Right lung (tissue), 5 donors: ENCODE measurements around the gene GPR21. TPM values are rescaled to one million over a fixed set of nuclear protein-coding genes. Genes with fewer than 3 reads are reported as not detected.

ENCODE experiments used
- DNase-seq, 2 donors: peaks; one replicate each; pipeline ENCODE4 v3.0.0-alpha.2; 2013
- polyA plus RNA-seq, 5 donors: library from polyadenylated mRNA; unstranded; fragments of 120-200 nt; gene quantifications; one replicate each; pipeline versions ENCODE4 v1.2.1 to v1.2.3, GENCODE V29; 2013; ENCODE audit warnings: inconsistent platforms in 1 of 5, low replicate concordance in 1 of 5; ENCODE audit not compliant: insufficient read length in 5 of 5, insufficient read depth in 1 of 5

GPR21 gene
- polyA plus RNA-seq, 5 donors: 0.15 to 0.71 (median 0.36) TPM; not detected in 1

DNA sequence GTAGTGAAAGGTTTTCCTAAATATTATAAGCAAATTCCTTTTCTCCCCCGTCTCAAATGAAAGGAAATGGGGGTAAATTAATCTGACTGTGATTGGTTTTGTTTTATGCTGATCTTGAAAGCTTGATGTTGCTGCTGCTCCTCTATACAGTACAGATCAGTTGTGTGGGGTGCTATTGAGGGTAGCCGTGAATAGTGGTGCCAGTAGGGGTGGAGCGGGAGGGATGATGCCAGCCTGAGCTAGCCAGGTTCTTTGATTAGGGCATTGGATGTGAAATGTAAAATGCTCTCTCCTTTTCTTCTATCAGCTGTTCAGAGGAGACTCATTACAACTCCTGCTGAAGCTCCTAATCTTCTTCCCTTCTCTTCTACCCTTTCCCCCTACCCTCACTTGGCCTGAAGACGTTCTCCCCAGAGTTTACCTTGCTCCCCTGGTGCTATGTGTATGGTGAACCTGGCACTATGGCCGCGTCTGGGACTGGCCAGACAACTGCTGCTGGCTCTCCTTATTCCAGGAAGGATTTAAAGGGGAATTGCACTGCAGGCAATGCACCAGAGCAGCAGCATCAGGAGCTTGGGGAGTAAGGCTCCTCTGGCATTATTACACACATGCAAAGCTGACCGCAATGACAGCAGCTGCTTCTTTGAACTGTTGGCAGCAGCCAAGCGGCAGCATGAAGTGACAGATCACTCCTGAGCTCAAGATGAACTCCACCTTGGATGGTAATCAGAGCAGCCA lies 566 bp downstream of the GPR21 start:
- DNase-seq: no peak

DNA sequence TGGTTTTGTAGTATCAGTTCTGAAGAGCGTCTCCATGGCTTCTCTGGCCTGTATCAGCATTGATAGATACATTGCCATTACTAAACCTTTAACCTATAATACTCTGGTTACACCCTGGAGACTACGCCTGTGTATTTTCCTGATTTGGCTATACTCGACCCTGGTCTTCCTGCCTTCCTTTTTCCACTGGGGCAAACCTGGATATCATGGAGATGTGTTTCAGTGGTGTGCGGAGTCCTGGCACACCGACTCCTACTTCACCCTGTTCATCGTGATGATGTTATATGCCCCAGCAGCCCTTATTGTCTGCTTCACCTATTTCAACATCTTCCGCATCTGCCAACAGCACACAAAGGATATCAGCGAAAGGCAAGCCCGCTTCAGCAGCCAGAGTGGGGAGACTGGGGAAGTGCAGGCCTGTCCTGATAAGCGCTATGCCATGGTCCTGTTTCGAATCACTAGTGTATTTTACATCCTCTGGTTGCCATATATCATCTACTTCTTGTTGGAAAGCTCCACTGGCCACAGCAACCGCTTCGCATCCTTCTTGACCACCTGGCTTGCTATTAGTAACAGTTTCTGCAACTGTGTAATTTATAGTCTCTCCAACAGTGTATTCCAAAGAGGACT lies 1.5 kb downstream of the GPR21 start:
- no peak for DNase-seq

DNA sequence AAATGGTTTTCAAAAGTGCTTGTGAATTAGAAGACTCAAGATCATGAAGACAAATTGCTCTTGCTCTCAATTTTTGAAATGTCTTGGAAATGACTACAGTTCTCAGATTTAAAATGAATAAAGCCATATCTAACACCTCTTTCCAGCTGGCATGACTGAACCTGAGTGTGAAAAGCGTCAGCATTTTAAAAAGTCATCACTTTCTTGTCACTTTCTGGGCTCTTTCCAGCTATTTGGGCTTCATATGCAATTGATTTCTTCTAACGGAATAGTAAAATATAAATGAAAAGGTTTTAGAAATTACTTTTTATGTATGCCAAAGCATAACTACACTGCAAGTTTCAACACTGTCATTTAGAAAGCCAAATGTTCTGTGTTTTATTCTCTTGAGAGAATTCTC lies 2.3 kb downstream of the GPR21 start:
- DNase-seq: no peak

DNA sequence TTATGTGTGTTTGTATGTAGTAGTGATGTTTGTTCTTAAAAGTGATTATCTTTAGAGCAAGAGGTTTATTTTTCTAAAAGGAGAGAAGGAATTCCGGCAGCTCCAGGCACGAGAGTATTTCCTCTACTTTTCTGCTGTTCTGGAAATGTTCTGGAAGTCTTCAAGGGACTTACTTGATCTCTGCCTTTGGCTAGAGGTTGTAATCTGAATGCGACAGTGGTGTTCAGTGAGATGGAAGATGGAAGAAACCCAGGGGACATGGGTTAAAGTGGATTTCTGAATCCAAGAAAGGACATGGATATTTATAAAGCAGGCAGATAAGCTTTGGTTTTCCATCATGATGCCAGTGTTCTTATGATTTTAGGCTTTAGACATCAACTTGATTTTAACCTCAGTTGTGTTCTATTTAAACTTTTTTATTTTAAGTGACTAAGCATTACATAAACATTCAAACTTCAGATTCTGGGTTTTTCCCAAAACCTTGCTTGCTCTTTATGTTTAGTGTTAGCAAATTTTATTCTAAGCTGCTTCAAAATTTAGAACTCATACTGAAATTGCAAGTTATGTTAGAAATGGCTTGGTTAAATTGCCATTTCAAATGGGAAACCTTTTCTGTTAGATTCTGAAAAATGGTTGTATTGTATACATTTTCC lies 3.6 kb downstream of the GPR21 start:
- DNase-seq: no peak

DNA sequence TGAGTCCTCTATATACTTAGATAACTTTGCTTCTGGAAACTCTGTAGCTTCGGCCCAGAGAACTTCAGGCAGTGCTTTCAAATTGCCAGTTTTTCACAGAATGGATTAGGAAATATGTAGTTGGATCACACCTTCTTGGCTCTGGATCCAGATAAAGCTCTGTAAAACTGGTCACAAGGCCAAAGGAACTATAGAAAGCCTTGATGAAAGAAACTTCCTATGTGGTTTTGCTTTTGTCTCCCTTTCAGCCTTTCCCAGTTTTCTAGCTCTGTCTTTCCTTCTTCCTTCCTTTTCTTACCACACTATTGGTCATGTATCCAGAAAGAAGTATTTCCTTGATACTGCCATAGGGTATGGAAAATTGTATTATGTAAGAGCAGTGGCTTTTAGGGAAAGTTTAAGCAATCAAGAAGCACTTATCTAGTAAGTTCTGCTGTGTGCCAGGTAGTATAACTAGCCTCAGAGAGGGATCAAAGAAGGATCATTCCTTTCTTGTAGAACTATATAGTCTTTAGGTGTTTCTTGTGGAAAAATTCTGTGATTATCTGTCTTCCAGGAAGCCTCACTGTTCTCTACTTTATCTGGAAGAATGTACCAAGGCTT lies 6.3 kb downstream of the GPR21 start:
- DNase-seq: no peak

DNA sequence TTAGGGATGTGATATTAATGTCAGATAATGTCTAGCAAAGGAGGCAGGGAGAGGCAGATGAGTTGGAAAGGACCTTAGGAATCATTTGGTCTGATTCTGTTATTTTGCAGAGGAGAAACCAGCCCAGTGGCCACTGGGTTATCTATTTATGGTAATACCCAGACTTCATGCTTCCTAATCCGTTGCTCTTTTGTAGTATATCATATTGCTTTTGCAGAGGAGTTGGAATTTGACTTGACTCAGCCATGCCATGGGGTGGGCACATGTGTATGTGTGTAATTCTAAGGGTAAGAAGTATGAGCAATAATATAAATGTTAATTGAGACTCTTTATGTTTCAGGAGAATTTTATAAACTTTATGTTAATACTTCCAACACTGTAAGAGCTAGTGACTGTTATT lies 7.3 kb downstream of the GPR21 start:
- no peak for DNase-seq

DNA sequence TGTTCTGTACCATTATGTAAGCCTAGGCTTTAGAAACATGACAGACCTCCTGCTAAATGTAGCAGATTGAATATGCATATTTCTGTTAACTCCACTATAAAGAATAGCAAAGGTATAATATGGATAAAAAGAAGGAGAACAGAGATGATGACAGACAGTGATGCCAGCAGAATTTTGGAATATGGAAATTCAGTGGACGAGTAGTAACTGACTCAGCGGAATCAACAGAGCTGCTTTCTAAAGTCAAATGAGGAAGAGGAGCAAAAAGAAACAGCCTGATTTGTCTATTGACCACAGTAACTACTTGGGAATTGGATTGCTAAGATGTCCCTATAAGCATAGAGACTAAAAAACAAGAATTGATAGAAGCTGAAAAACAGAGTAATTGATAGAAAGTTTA lies 8.0 kb downstream of the GPR21 start:
- no peak for DNase-seq

DNA sequence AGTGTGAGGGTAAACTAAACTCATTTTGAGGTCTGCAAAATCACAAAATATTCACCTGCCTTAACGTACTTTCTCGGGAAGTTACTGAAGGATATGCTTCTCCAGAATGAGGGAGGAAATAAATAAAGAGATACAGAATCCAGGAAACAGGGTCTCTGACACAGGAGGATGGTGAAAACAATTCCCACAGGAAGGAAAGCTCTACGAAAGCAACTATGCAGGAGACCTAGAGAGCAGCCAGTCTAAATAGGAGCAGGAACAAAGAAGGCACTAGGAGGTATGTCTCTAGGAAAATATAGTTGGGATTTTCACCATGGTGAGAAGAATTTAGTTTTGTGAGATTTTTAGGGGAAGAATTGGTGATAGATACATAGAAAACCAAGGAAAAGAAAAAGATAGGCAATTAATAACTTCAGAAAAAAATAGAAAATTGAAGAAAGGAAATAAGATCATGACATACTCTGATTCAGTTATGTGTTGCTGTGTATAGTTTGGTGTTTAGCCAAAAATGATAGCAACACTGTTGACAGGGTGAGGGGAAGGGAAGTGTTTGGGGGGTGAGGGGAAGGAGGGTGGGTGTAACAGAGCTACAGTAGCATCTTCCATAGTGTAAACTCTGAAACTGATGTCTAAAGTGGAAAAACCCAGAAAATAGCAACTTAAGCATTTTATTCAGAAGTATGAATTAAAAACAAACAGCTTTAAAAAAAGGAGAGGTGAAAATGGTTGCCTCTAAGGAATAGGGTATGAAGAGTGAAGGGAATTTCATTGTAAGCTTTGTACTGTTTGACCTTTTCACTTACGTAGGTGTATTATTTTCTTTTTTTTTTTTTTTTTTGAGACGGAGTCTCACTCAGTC lies 9.8 kb downstream of the GPR21 start:
- DNase-seq: no peak

DNA sequence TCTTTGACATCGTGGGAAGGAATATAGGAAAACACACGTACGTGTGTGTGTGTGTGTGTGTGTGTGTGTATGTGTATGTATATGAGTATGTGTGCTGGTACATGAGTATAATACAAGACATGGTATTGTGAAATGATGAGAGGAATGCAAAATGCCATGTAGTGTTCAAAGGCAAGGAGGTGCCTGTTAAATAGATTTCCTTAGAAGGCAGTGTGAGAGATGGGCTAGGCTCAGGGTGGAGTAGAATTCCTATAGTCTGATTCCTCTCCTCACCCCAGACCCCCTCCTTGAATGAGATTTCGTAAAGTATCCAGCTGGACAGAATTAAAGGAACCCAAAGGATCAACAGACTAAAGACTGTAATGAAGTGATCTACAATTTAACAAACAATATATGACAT lies 11.1 kb downstream of the GPR21 start:
- DNase-seq: peak; percentile 53 to 68

DNA sequence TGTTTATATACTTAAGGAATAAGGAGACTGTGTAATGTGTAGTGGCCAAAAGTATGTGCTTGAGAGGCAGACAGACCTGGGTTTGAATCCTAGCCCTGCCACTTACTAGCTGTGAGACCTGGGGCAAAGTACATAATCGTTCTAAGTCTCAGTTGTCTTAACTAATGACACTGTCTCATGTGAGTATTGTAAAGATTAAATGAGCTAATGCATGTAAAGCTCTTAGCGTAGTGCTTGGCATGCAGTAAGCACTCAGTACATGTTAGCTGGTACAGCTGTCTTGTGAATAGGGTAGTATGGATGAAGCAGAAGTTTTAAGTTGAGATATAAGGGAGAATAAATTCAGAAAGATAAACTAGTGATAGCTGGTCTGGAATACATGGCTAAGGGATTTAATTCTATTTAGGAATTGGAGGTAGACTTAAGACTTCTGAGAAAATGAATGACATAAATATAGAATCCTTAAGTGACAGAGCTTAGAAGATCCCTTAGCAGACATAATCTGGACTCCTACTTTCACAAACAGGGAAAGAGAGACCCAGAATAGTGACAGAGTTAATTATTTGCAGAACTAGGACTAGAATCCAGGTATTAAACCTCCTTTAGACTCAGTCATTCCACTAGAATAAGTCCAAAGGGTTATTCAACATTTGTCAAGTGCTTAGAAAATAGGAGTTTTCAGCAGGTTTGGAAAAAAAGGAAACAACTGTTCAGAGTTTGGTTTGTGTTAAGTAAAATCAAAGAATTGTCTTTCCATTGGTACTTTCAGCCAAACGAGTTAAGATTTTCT lies 13.1 kb downstream of the GPR21 start:
- no peak for DNase-seq

DNA sequence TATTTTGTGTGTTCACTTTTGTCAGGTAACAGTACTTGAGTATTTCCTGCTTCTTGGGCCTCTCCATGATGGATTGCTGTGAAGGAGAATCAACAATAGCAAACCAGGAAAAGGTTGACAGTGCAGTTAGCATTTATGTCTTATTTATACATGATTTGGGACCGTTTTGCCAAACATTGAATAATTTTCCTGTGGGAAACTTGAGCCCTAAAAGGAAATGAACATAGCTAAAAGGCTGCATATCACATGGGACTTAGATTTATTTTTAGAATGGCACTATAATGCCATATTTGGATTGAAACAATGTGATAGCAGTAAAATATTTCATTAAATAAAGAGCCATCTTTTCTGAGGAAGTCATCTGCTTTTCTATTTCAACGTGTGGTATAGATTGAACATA lies 15.3 kb downstream of the GPR21 start:
- no peak for DNase-seq

DNA sequence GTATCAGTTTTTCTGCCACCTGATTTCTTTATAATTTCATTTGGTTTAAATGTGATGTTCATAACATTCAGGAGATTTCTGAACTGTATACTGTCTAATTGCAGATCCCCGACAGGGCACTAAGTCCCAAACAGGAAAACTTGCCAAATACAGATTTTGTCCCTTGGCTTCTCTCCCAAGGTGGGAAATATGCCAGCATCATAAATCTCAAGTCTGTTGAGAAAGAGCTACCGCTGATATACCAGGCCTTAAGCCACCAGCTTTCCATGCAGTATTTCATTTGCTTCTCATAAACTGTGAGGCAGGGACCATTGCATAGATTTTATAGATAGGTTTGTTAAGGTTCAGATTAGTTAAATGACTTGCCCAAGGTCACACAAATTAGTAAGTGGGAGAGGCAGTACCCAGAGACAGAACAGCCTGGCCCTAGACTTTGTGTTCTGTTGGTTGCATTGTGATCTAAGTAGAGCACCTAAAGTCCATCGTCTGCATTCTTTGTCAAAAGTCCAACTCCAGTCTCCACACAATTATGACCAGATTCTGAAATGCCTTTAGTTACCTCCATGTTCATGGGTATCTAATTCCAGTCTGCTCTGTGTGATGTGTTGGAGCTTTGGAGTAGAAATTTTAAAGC lies 16.2 kb downstream of the GPR21 start:
- no peak for DNase-seq

DNA sequence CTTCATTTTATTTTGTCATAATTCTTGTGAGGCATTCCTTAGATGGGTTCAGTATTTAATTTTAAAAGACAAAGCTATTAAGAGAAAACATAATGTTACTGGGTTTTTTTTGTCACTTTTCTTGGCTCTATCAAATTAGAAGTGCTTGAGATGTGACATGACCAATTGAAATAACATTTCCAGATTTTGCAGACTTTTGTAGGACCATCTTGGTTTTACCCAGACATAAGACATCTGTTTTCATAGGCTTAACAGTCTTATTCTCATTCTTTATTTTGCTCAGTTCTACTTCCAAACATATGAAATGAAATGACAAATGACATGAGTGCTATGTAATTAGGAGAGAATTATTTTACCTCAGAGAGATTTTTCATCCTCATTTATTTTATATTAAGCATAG lies 19.6 kb downstream of the GPR21 start:
- no peak for DNase-seq

DNA sequence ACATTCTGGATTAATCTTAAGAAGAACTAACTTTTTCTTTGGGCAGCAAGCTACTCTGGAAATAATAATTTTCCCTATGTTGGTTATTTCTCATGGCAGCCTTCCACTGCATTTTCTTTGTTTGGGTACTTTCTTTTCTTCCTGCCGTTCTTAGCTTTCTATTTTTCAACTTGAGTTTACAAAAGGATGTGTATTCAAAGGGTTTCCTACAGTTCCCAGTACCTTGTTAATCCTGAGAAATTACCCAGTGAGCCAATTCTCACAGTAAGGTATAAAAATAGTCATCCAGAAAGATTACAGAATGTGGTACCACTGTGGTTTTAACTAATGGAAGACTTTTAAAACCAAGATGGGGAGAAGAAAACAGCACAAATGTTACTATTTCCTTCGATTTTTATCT lies 20.2 kb downstream of the GPR21 start:
- DNase-seq: no peak

DNA sequence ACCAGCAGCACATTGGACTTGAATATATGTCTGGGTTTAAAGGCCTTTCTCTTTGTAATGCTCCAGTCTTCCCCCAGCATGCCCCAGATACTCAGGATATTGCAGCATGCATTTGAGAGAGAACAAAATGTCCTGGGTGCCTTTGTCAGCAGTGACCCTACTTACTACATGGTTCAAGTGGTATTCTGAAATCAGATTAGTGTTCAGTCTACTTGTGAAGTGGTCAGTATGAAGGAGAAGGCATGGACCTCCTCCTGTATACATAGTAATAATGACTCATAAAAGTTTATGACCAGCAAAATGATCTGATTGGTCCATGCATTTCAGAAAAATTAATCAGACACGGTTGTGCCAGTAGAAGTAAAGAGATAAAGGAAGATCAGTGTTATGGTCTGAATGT lies 25.4 kb downstream of the GPR21 start:
- no peak for DNase-seq

DNA sequence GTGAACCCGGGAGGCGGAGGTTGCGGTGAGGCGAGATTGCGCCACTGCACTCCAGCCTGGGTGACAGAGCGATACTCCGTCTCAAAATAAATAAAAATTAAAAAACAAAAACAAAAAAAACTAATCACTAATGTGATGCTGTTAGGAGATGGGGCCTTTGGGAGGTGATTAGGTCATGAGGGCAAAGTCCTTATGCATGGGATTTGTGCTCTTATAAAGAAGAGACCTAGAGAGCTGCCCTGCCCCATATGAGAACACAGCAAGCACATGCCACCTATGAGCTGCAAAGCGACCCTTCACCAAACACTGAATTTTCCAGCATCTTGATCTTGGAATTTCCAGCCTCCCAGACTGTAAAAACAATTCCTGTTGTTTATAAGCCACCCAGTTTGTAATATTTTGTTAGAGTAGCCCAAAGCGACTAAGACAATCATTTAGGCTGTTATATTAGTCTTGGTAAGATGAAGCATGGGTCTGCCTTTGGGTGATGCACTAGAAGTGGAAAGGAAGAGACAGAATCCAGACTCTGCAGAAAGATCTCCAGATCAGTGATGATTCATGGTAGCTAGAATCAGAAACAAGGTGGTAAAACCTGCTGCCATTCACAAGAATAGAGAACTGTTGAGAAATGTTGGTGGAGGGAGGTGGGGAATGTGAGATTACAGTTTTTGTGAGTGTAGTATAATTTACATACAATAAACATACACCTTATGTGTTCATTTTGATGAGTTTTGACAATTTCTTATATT lies 26.2 kb downstream of the GPR21 start:
- DNase-seq: no peak

DNA sequence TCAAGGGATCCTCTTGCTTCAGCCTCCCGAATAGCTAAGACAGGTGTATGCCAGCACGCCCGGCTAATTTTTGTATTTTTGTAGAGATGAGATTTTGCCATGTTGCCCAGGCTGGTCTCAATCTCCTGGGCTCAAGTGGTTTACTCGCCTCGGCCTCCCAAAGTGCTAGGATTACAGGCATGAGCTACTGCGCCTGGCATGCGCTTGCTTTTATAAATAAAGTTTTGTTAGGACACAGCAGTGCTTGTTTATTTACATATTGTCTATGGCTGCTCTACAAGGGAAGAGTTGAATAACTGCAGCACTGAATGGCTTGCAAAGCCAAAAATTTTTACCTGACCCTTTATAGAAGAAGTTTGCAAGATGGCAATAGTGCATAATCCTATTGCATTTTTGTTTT lies 27.7 kb downstream of the GPR21 start:
- DNase-seq: no peak

DNA sequence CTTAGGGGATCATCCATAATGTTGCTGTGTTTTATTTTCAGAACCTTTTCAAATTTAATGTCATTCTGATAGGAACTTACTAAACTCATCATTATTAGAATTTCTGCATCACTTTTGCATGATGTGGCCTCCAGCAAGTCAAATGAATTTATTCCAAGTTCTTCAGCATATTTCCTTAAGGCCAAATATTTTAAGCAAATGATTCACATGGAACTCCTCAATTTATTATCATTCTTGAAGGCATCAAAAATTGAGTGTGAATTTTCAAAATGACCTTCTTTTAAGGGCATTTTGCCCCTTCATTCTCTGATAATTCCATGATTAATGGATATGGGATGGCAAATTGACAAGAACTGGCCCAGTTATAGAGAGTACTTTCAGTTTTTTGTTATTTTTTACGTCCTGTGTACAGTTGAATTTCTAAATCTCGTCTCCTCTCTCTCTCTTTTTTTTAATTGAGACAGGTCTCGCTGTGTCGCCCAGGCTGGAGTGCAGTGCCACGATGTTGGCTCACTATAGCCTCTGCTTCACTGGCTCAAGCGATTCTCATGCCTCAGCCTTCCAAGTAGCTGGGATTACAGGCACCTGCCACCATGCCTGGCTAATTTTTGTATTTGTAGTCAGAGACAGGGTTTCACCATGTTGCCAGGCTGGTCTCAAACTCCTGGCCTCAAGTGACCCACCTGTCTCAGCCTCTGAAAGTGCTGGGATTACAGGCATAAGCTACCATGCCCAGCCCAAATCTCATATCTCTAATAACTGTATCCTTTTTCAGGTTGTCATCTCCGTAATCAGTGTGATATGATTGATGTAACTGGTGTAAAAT lies 29.1 kb downstream of the GPR21 start:
- no peak for DNase-seq

DNA sequence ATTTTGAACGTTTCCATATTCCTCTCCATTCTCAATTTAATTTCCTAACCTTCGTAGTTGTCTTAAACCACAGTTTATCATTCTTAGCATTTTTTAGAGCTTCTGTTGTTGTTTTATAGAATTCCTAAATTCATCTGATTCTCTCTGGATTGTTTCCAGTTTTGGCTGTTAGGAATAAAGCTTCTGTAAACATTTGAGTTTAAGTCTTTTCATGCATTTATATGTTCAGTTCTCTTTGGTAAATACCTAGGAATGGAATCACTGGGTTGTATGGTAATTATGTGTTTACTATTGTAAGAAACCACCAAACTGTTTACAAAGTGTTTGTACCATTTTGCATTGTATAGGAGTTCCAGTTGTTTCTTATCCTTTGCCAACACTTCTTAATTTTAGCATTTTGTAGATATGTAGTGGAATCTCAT lies 29.7 kb downstream of the GPR21 start:
- no peak for DNase-seq
